K562 (cell line): ENCODE data around the gene ZBTB39.

Experiments used
- BRD9 ChIP-seq: fragments of 450-650 bp; IDR thresholded peaks from 2 replicates; pipeline ENCODE4 v1.6.1; 2018; ENCODE audit warnings: low read depth; ENCODE audit not compliant: partially characterized antibody
- CC2D1A ChIP-seq: fragments of 450-650 bp; IDR thresholded peaks from 2 replicates; pipeline ENCODE4 v1.6.1; 2017; ENCODE audit warnings: mild to moderate bottlenecking
- CREB1 ChIP-seq, 2 experiments: sonication (generic) in 1 of 2; formaldehyde crosslinking in 1 of 2; IDR thresholded peaks; 2 replicates each; pipeline versions ENCODE4 v1.6.1 to v1.8.0; 2012 to 2022; ENCODE audit warnings: inconsistent platforms in 1 of 2, mild to moderate bottlenecking in 1 of 2, missing genetic modification reagents in 1 of 2, moderate library complexity in 1 of 2
- NFE2L1 ChIP-seq: fragments of 450-650 bp; IDR thresholded peaks from 2 replicates; pipeline ENCODE4 v1.6.1; 2016; ENCODE audit warnings: missing genetic modification characterization, low read depth, mild to moderate bottlenecking, missing compliant biosample characterization, moderate library complexity, borderline replicate concordance
- POLR2A ChIP-seq: fragments of 450-650 bp; conservative IDR thresholded peaks from 2 replicates; pipeline ENCODE4 v1.6.1; 2016
- TBP ChIP-seq: optimal IDR thresholded peaks from 2 replicates; pipeline ENCODE3; 2011; ENCODE audit warnings: low read depth, low read length, improper control_type of control experiment
- TRIM28 ChIP-seq: fragments of 450-650 bp; IDR thresholded peaks from 2 replicates; pipeline ENCODE4 v1.6.1; 2017
- TF ChIP-seq, protein P1 (sequence below), 3 experiments: IDR thresholded peaks in 2 of 3; conservative IDR thresholded peaks in 1 of 3; 2 replicates each; pipeline ENCODE4 v1.5.1; 2011 to 2012; ENCODE audit warnings: low read length in 3 of 3, mild to moderate bottlenecking in 3 of 3, control low read depth in 2 of 3, improper control_type of control experiment in 1 of 3, inconsistent platforms in 1 of 3, low read depth in 1 of 3, mixed read lengths in 1 of 3, moderate library complexity in 1 of 3; ENCODE audit not compliant: insufficient read depth in 2 of 3
- TF ChIP-seq, protein P2 (sequence below): sonication (generic); formaldehyde crosslinking; IDR thresholded peaks from 2 replicates; pipeline ENCODE4 v1.8.1; 2023; ENCODE audit warnings: mild to moderate bottlenecking, missing genetic modification reagents

GRCh38 chr12:56994231-56994746 is 12.1 kb downstream of the ZBTB39 start:
- TF ChIP-seq POLR2A (no peak), BRD9 (no peak), NFE2L1 (no peak), TBP (no peak), CC2D1A (no peak), TRIM28 (no peak), CREB1 (IDR thresholded peaks at IDR 0.05) (no peak), CREB1 (CRISPR knock-in tag; IDR thresholded peaks at IDR 0.05) (no peak)
- TF ChIP-seq, protein P1, sequence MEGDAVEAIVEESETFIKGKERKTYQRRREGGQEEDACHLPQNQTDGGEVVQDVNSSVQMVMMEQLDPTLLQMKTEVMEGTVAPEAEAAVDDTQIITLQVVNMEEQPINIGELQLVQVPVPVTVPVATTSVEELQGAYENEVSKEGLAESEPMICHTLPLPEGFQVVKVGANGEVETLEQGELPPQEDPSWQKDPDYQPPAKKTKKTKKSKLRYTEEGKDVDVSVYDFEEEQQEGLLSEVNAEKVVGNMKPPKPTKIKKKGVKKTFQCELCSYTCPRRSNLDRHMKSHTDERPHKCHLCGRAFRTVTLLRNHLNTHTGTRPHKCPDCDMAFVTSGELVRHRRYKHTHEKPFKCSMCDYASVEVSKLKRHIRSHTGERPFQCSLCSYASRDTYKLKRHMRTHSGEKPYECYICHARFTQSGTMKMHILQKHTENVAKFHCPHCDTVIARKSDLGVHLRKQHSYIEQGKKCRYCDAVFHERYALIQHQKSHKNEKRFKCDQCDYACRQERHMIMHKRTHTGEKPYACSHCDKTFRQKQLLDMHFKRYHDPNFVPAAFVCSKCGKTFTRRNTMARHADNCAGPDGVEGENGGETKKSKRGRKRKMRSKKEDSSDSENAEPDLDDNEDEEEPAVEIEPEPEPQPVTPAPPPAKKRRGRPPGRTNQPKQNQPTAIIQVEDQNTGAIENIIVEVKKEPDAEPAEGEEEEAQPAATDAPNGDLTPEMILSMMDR (IDR thresholded peaks at IDR 0.05 in 2 of 3, conservative IDR thresholded peaks at IDR 0.05 in 1 of 3; ENCODE audit: insufficient read depth in 2 of 3, low read depth in 1 of 3, low read length in 3 of 3) = no peak
- TF ChIP-seq, protein P2, sequence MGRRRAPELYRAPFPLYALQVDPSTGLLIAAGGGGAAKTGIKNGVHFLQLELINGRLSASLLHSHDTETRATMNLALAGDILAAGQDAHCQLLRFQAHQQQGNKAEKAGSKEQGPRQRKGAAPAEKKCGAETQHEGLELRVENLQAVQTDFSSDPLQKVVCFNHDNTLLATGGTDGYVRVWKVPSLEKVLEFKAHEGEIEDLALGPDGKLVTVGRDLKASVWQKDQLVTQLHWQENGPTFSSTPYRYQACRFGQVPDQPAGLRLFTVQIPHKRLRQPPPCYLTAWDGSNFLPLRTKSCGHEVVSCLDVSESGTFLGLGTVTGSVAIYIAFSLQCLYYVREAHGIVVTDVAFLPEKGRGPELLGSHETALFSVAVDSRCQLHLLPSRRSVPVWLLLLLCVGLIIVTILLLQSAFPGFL = no peak
